CD4-positive, alpha-beta T cell (primary cell): Measurements from ENCODE around the gene CCDC27. TPM values are rescaled to one million over a fixed set of nuclear protein-coding genes. Genes with fewer than 3 reads are reported as not detected.

ENCODE experiments used
- ATAC-seq: fragments of 200-7000 bp; cut with Tn5 transposase; one replicate; pipeline ENCODE4 v1.10.0; 2022; ENCODE audit warnings: mild to moderate bottlenecking; ENCODE audit not compliant: poor library complexity
- CTCF ChIA-PET: fragments of 350-600 bp; sonication (Branson Sonifier 250); formaldehyde crosslinking; loops from one replicate; lab custom pipeline; 2021; ENCODE audit warnings: antibody characterized with exemption, inconsistent platforms; lab: Charles Lee
- POLR2A ChIA-PET: fragments of 350-600 bp; sonication (Branson Sonifier 250); formaldehyde crosslinking; loops from one replicate; lab custom pipeline; 2021; ENCODE audit warnings: antibody characterized with exemption, inconsistent platforms; lab: Charles Lee
- DNase-seq, 14 experiments: peaks; one replicate each; pipeline ENCODE4 v3.0.0-alpha.2; 2013 to 2020; ENCODE audit warnings: mixed read lengths in 2 of 14
- H3K27ac ChIP-seq, 2 donors: one replicate each; pipeline versions ENCODE4 v1.5.1 to v1.7.0; 2013; ENCODE audit warnings: low read length in 2 of 2, low read depth in 1 of 2, mild to moderate bottlenecking in 1 of 2
- H3K27me3 ChIP-seq, 2 experiments: 1 replicate in 1 of 2; 2 replicates in 1 of 2; pipeline versions ENCODE4 v1.6.1 to v1.7.0; 2013; ENCODE audit warnings: low read length in 2 of 2, control low read depth in 1 of 2, mild to moderate bottlenecking in 1 of 2, moderate library complexity in 1 of 2; ENCODE audit not compliant: insufficient read depth in 2 of 2, control insufficient read depth in 1 of 2
- H3K36me3 ChIP-seq: one replicate; pipeline ENCODE4 v1.6.1; 2013; ENCODE audit warnings: low read length, control low read depth; ENCODE audit not compliant: insufficient read depth
- H3K4me1 ChIP-seq: one replicate; pipeline ENCODE4 v1.6.1; 2013; ENCODE audit warnings: low read length, control low read depth; ENCODE audit not compliant: insufficient read depth
- H3K4me3 ChIP-seq: one replicate; pipeline ENCODE4 v1.5.1; 2013; ENCODE audit warnings: mild to moderate bottlenecking, low read length, moderate library complexity
- H3K9me3 ChIP-seq, 2 experiments: 1 replicate in 1 of 2; 2 replicates in 1 of 2; pipeline versions ENCODE4 v1.6.1 to v1.7.0; 2013; ENCODE audit warnings: low read length in 2 of 2, mild to moderate bottlenecking in 2 of 2, control low read depth in 1 of 2, moderate library complexity in 1 of 2; ENCODE audit not compliant: control insufficient read depth in 1 of 2, insufficient read depth in 1 of 2
- H3K27ac Mint-ChIP-seq: one replicate; pipeline ENCODE4 v1.8.0; 2020; ENCODE audit warnings: mixed read lengths
- H3K27me3 Mint-ChIP-seq: one replicate; pipeline ENCODE4 v1.8.0; 2021; ENCODE audit warnings: mixed read lengths
- H3K36me3 Mint-ChIP-seq: one replicate; pipeline ENCODE4 v1.8.0; 2021; ENCODE audit warnings: low read depth, mixed read lengths
- H3K4me1 Mint-ChIP-seq: one replicate; pipeline ENCODE4 v1.8.0; 2021; ENCODE audit warnings: low read depth, mixed read lengths
- H3K4me3 Mint-ChIP-seq: one replicate; pipeline ENCODE4 v1.8.0; 2020; ENCODE audit warnings: mild to moderate bottlenecking, mixed read lengths
- H3K9me3 Mint-ChIP-seq: one replicate; pipeline ENCODE4 v1.8.0; 2020; ENCODE audit warnings: mixed read lengths
- intact Hi-C, 2 experiments: fragments of 100-400 bp; cut with DNase I in 1 of 2; cut with micrococcal nuclease in 1 of 2; formaldehyde crosslinking; loops; one replicate each; pipeline versions ENCODE4 v1.15.1 to v1.9.0; 2023 to 2025; cut with DNase I, micrococcal nuclease
- total RNA-seq, 174 experiments: library from RNA in 2 of 174; stranded (reverse) in 2 of 174; gene quantifications; one replicate each; pipeline ENCODE4 v1.2.3 and lab custom pipeline; 2021 to 2026
- TF ChIP-seq, protein P1 (sequence below): fragments of 200-600 bp; IDR thresholded peaks from one replicate; pipeline ENCODE4 v1.8.0; 2022; ENCODE audit warnings: antibody characterized with exemption, mild to moderate bottlenecking

The CCDC27 gene
- total RNA-seq, 2 experiments from 2014 or later = not detected

DNA sequence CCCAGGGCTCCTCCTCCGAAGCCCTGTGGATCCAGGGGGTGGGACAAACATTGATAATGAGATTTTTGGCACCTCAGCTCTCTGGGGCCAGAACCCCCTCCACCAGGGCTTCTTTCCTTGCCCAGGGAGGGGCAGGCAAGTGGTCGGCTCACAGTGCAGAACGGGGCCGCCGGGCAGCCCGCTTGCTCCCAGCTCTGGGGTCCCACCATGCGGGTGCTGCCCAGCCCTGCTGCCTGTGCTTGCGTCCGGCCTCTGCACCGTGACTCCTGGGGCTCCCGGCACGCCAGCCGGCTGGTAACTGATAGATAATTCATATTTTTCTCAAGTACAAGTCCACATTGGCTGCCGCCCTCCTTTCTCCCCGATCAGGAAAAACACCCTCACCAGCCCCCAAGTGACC is 42.0 kb upstream of the CCDC27 start:
- CTCF ChIA-PET = no interaction called here

GRCh38 chr1:3711381-3711779 is 40.9 kb upstream of the CCDC27 start:
- no peaks in the 10 kb centered on the region for H3K4me1 ChIP-seq
- DNase-seq = no peak
- Mint-ChIP-seq H3K4me1 (no peaks in the 10 kb centered on the region), H3K4me3 (no peak overlapping the region), H3K36me3 (no peaks in the 10 kb centered on the region), H3K9me3 (no peaks in the 10 kb centered on the region), H3K27ac (no peak overlapping the region), H3K27me3 (peaks cover 16% of the 10 kb centered on the region)
- intact Hi-C loops = no loop called here
- TF ChIP-seq, protein P1, sequence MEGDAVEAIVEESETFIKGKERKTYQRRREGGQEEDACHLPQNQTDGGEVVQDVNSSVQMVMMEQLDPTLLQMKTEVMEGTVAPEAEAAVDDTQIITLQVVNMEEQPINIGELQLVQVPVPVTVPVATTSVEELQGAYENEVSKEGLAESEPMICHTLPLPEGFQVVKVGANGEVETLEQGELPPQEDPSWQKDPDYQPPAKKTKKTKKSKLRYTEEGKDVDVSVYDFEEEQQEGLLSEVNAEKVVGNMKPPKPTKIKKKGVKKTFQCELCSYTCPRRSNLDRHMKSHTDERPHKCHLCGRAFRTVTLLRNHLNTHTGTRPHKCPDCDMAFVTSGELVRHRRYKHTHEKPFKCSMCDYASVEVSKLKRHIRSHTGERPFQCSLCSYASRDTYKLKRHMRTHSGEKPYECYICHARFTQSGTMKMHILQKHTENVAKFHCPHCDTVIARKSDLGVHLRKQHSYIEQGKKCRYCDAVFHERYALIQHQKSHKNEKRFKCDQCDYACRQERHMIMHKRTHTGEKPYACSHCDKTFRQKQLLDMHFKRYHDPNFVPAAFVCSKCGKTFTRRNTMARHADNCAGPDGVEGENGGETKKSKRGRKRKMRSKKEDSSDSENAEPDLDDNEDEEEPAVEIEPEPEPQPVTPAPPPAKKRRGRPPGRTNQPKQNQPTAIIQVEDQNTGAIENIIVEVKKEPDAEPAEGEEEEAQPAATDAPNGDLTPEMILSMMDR = no peak
- H3K27ac ChIP-seq = no peak overlapping the region
- ATAC-seq = no peak
- ChIA-PET CTCF (no interaction called here), POLR2A (no interaction called here)
- H3K4me3 ChIP-seq = no peak overlapping the region
- H3K27me3 ChIP-seq = peaks cover 10 to 25% of the 10 kb centered on the region in 2 experiments
- no peaks in the 10 kb centered on the region for H3K9me3 ChIP-seq
- no peaks in the 10 kb centered on the region for H3K36me3 ChIP-seq

More for the DNA sequence above, 42.0 kb upstream of the CCDC27 start:
- Histone ChIP-seq H3K27me3 (peaks cover 10 to 25% of the 10 kb centered on the region in 2 experiments), H3K27ac (no peak overlapping the region), H3K36me3 (no peaks in the 10 kb centered on the region), H3K9me3 (no peaks in the 10 kb centered on the region), H3K4me1 (no peaks in the 10 kb centered on the region), H3K4me3 (no peak overlapping the region)
- Mint-ChIP-seq H3K4me3 (no peak overlapping the region), H3K36me3 (no peaks in the 10 kb centered on the region), H3K27ac (no peak overlapping the region), H3K27me3 (peaks cover 16% of the 10 kb centered on the region), H3K9me3 (no peaks in the 10 kb centered on the region), H3K4me1 (no peaks in the 10 kb centered on the region)
- TF ChIP-seq, protein P1 = no peak
- no peak for ATAC-seq
- intact Hi-C loops = no loop called here
- POLR2A ChIA-PET = no interaction called here
- DNase-seq = no peak

- ATAC-seq = no peak
- TF ChIP-seq, protein P1 = no peak
- Histone ChIP-seq H3K4me1 (no peaks in the 10 kb centered on the region), H3K4me3 (no peak overlapping the region), H3K27me3 (peaks cover 10 to 25% of the 10 kb centered on the region in 2 experiments), H3K9me3 (no peaks in the 10 kb centered on the region), H3K36me3 (no peaks in the 10 kb centered on the region), H3K27ac (no peak overlapping the region)
- no peak overlapping the region for H3K27ac Mint-ChIP-seq
- CTCF ChIA-PET = no interaction called here
- no peak overlapping the region for H3K4me3 Mint-ChIP-seq
- intact Hi-C loops = no loop called here
- no peaks in the 10 kb centered on the region for H3K4me1 Mint-ChIP-seq
- no peaks in the 10 kb centered on the region for H3K36me3 Mint-ChIP-seq
- peaks cover 16% of the 10 kb centered on the region for H3K27me3 Mint-ChIP-seq
- no peaks in the 10 kb centered on the region for H3K9me3 Mint-ChIP-seq
- POLR2A ChIA-PET = no interaction called here
- DNase-seq = no peak
Observed at GRCh38 chr1:3711780-3712451, 40.3 kb upstream of the CCDC27 start.
